ENCODE measurements around the gene AP1AR.

The AP1AR gene

GRCh38 chr4:112222219-112222955 is 9.2 kb upstream of the AP1AR start:
- no peak for DNase-seq

GRCh38 chr4:112225157-112225556 is 6.4 kb upstream of the AP1AR start:
- DNase-seq, result no peak

- DNase-seq, result peak; percentile 49 to 99 (median 96)
Measured at GRCh38 chr4:112230879-112231778, 458 bp upstream of the AP1AR start.

- DNase-seq, result peak in 38 of 56 donors; percentile 1 to 81 (median 23)
Measured at GRCh38 chr4:112234952-112235609, 3.5 kb downstream of the AP1AR start.

GRCh38 chr4:112236040-112236439 is 4.5 kb downstream of the AP1AR start:
- DNase-seq, result no peak

- no peak for DNase-seq
Measured at GRCh38 chr4:112238833-112239232, 7.2 kb downstream of the AP1AR start.

GRCh38 chr4:112245383-112245782 is 13.8 kb downstream of the AP1AR start:
- no peak for DNase-seq

- no peak for DNase-seq
Measured at GRCh38 chr4:112247021-112247420, 15.4 kb downstream of the AP1AR start.

- DNase-seq, result no peak
Measured at GRCh38 chr4:112251019-112251643, 19.5 kb downstream of the AP1AR start.

- no peak for DNase-seq
Measured at GRCh38 chr4:112252234-112252633, 20.6 kb downstream of the AP1AR start.

GRCh38 chr4:112253382-112254000 is 21.9 kb downstream of the AP1AR start:
- no peak for DNase-seq

- DNase-seq, result no peak
Measured at GRCh38 chr4:112257098-112257497, 25.5 kb downstream of the AP1AR start.

- no peak for DNase-seq
Measured at GRCh38 chr4:112266823-112267222, 35.2 kb downstream of the AP1AR start.

- no peak for DNase-seq
Measured at GRCh38 chr4:112270051-112270450, 38.5 kb downstream of the AP1AR start.

GRCh38 chr4:112270640-112271421 is 39.2 kb downstream of the AP1AR start:
- DNase-seq, result no peak

GRCh38 chr4:112272292-112272691 is 40.7 kb downstream of the AP1AR start:
- no peak for DNase-seq

GRCh38 chr4:112274959-112275358 is 43.4 kb downstream of the AP1AR start:
- DNase-seq, result no peak

- DNase-seq, result no peak
Measured at GRCh38 chr4:112276113-112276512, 44.5 kb downstream of the AP1AR start.

- DNase-seq, result no peak
Measured at GRCh38 chr4:112277220-112277619, 45.6 kb downstream of the AP1AR start.
